Transverse colon (tissue), 4 donors: Measurements from ENCODE around the gene FOXE3. TPM values are rescaled to one million over a fixed set of nuclear protein-coding genes. Genes with fewer than 3 reads are reported as not detected.

Experiments
- DNase-seq: peaks from one replicate; pipeline ENCODE4 v3.0.0-alpha.2; 2019
- H3K27ac ChIP-seq, 4 donors: fragments of 200-600 bp; sonication (generic); 2 replicates each; pipeline ENCODE4 v1.5.1; 2016 to 2018; ENCODE audit warnings: inconsistent platforms in 4 of 4
- H3K27me3 ChIP-seq: fragments of 200-600 bp; sonication (generic); 2 replicates; pipeline ENCODE4 v1.5.1; 2017; ENCODE audit warnings: inconsistent platforms
- H3K36me3 ChIP-seq, 4 donors: fragments of 200-600 bp; sonication (generic); 2 replicates each; pipeline ENCODE4 v1.5.1; 2017 to 2019; ENCODE audit warnings: inconsistent platforms in 4 of 4
- H3K4me1 ChIP-seq, 4 donors: fragments of 200-600 bp; sonication (generic); 2 replicates each; pipeline ENCODE4 v1.5.1; 2017 to 2020; ENCODE audit warnings: inconsistent platforms in 4 of 4
- H3K4me3 ChIP-seq, 4 donors: fragments of 200-600 bp; sonication (generic); 1 replicate in 1 of 4; 2 replicates in 3 of 4; pipeline versions ENCODE4 v1.5.1 to v1.6.1; 2017 to 2019; ENCODE audit warnings: inconsistent platforms in 4 of 4
- H3K9me3 ChIP-seq, 2 donors: fragments of 200-600 bp; sonication (generic); 2 replicates each; pipeline ENCODE4 v1.5.1; 2017 to 2019; ENCODE audit warnings: inconsistent platforms in 2 of 2
- CTCF ChIP-seq, 5 experiments: fragments of 200-600 bp in 3 of 5; fragments of 450-650 bp in 2 of 5; sonication (generic) in 3 of 5; IDR thresholded peaks; 1 replicate in 2 of 5; 2 replicates in 3 of 5; pipeline ENCODE4 v1.5.1; 2016 to 2017; ENCODE audit warnings: antibody characterized with exemption in 5 of 5, inconsistent platforms in 3 of 5, mild to moderate bottlenecking in 2 of 5, moderate library complexity in 1 of 5
- EP300 ChIP-seq: sonication (generic); formaldehyde crosslinking; IDR thresholded peaks from one replicate; pipeline ENCODE4 v1.6.1; 2017; ENCODE audit warnings: antibody characterized with exemption, low read depth
- POLR2A ChIP-seq: fragments of 450-650 bp; IDR thresholded peaks from one replicate; pipeline ENCODE4 v1.6.1; 2016; ENCODE audit warnings: antibody characterized with exemption, mild to moderate bottlenecking, moderate library complexity
- POLR2AphosphoS5 ChIP-seq, 3 donors: sonication (generic); formaldehyde crosslinking; IDR thresholded peaks; one replicate each; pipeline ENCODE4 v1.6.1; 2016; ENCODE audit warnings: antibody characterized with exemption in 3 of 3
- WGBS, 2 donors: methylation state at CpG; one replicate each; pipeline ENCODE4 v1.1.5; 2018; ENCODE audit warnings: low coverage in 1 of 2; 5-methylcytosine and 5-hydroxymethylcytosine counted together
- in situ Hi-C, 4 donors: fragments of 200-750 bp; cut with MboI; loops; one replicate each; pipeline versions ENCODE4 v1.15.0 to v1.15.1; 2017; ENCODE audit warnings: low sequenced_read_pairs in 3 of 4, low pct_ligation_motif_present in 1 of 4, low pct_unique_long_range_greater_than_20kb in 1 of 4
- intact Hi-C: fragments of 100-400 bp; cut with DNase I; formaldehyde crosslinking; loops from one replicate; pipeline ENCODE4 v1.15.1; 2023; ENCODE audit warnings: low total_unique reads
- total RNA-seq, 4 donors: library from RNA; depleted of rRNA; stranded (reverse); fragments of >200 nt; gene quantifications; one replicate each; pipeline ENCODE4 v1.1.0, GENCODE V29; 2016

Gene FOXE3
- total RNA-seq, 4 donors from 2014 or later = not detected

GRCh38 chr1:47437447-47438164 is 21.5 kb downstream of the FOXE3 start, which contains the start of gene FOXD2:
Gene FOXD2 (plus strand): TSS chr1:47438044. CDS start chr1:47438136, 92 bp downstream.
- in situ Hi-C loops = loop anchor here in 2 of 4 donors (10.0 to 25.0 kb wide), 2 partner anchors 267 to 275 kb away; no protein-coding TSS in a partner anchor

GRCh38 chr1:47438165-47439016 is 22.3 kb downstream of the FOXE3 start:
- Histone ChIP-seq H3K36me3 (no peaks in the 10 kb centered on the region), H3K27ac (peak overlapping the region; percentile 85 to 95 (median 91)), H3K27me3 (peaks cover 92% of the 10 kb centered on the region), H3K4me3 (peak overlapping the region; percentile 61 to 85 (median 72)), H3K9me3 (no peaks in the 10 kb centered on the region), H3K4me1 (peaks cover 4 to 43% (median 20%) of the 10 kb centered on the region in 4 donors)
- TF ChIP-seq EP300 (no peak), POLR2A (no peak), CTCF (IDR thresholded peaks at IDR 0.05) (no peak), POLR2AphosphoS5 (IDR thresholded peaks at IDR 0.05) (no peak)
- in situ Hi-C loops = loop anchor here in 2 of 4 donors (10.0 to 25.0 kb wide), 2 partner anchors 266 to 274 kb away; no protein-coding TSS in a partner anchor
- intact Hi-C loops = no loop called here
- peak; percentile 41 for DNase-seq
- 2% methylated on average over 40 of the region's 117 CpGs; no CpG with 5 or more reads in 1 of the 2 donors for WGBS, 2 donors

More at GRCh38 chr1:47437447-47438164, 21.5 kb downstream of the FOXE3 start, which contains the start of gene FOXD2:
- H3K27me3 ChIP-seq = peaks cover 92% of the 10 kb centered on the region
- peak; percentile 94 for DNase-seq
- TF ChIP-seq POLR2A (peak; percentile 83), CTCF (IDR thresholded peaks at IDR 0.05) (peak; percentile 97 to 100 (median 98)), POLR2AphosphoS5 (IDR thresholded peaks at IDR 0.05) (peak; percentile 74 to 86 (median 84)), EP300 (no peak)
- H3K36me3 ChIP-seq = no peaks in the 10 kb centered on the region
- intact Hi-C loops = no loop called here
- 0% methylated on average over 72 of the region's 80 CpGs; no CpG with 5 or more reads in 1 of the 2 donors for WGBS, 2 donors
- peak within 1 kb of the TSS; percentile 61 to 85 (median 72) for H3K4me3 ChIP-seq
- H3K27ac ChIP-seq = peak within 1 kb of the TSS; percentile 85 to 95 (median 91)
- H3K4me1 ChIP-seq = peaks cover 4 to 45% (median 28%) of the 10 kb centered on the region in 4 donors
- no peaks in the 10 kb centered on the region for H3K9me3 ChIP-seq

- Histone ChIP-seq H3K36me3 (no peaks in the 10 kb centered on the region), H3K4me3 (peak overlapping the region; percentile 1 to 85 (median 68)), H3K9me3 (no peaks in the 10 kb centered on the region), H3K27me3 (peaks cover 92% of the 10 kb centered on the region), H3K4me1 (peaks cover 0 to 41% (median 14%) of the 10 kb centered on the region in 4 donors), H3K27ac (peak overlapping the region; percentile 85 to 95 (median 91))
- WGBS, 2 donors = 12% methylated on average over 37 of the region's 86 CpGs; no CpG with 5 or more reads in 1 of the 2 donors
- in situ Hi-C loops = loop anchor here in 2 of 4 donors (10.0 to 25.0 kb wide), 2 partner anchors 266 to 273 kb away; no protein-coding TSS in a partner anchor
- TF ChIP-seq POLR2AphosphoS5 (IDR thresholded peaks at IDR 0.05) (no peak), POLR2A (no peak), CTCF (IDR thresholded peaks at IDR 0.05) (no peak), EP300 (no peak)
- DNase-seq = no peak
- intact Hi-C loops = no loop called here
Observed at GRCh38 chr1:47439017-47439818, 23.1 kb downstream of the FOXE3 start.
